H1 (cell line): ENCODE results near the gene PDE9A. TPM values are rescaled to one million over a fixed set of nuclear protein-coding genes. Genes with fewer than 3 reads are reported as not detected.

Experiments
- HDAC2 ChIP-seq, 2 experiments: fragments of 300-600 bp in 1 of 2; sonication (generic) in 1 of 2; IDR thresholded peaks; 2 replicates each; pipeline ENCODE4 v1.6.1; 2011 to 2012; ENCODE audit warnings: low read depth in 2 of 2, low read length in 2 of 2, mild to moderate bottlenecking in 2 of 2, moderate library complexity in 2 of 2, borderline replicate concordance in 1 of 2, inconsistent platforms in 1 of 2
- KDM5A ChIP-seq: fragments of 200-600 bp; IDR thresholded peaks from 2 replicates; pipeline ENCODE4 v1.7.1; 2012; ENCODE audit warnings: mild to moderate bottlenecking, low read length, inconsistent platforms, mixed read lengths
- MAFK ChIP-seq: IDR thresholded peaks from 2 replicates; pipeline ENCODE4 v1.6.1; 2012; ENCODE audit warnings: low read depth, mild to moderate bottlenecking, improper control_type of control experiment, low read length
- RAD21 ChIP-seq, 2 experiments: IDR thresholded peaks in 1 of 2; conservative IDR thresholded peaks in 1 of 2; 2 replicates each; pipeline ENCODE4 v1.6.1; 2011; ENCODE audit warnings: low read depth in 2 of 2, low read length in 2 of 2, improper control_type of control experiment in 1 of 2, inconsistent platforms in 1 of 2, mild to moderate bottlenecking in 1 of 2, moderate library complexity in 1 of 2
- TEAD4 ChIP-seq: IDR thresholded peaks from 2 replicates; pipeline ENCODE4 v1.6.1; 2012; ENCODE audit warnings: low read depth, low read length, inconsistent platforms, mixed read lengths
- polyA plus RNA-seq, 7 experiments: library from polyadenylated mRNA; depleted of rRNA in 3 of 7; stranded (reverse) in 5 of 7; unstranded in 2 of 7; fragments of >200 nt in 5 of 7; fragments of 200-250 nt in 2 of 7; gene quantifications; 1 replicate in 5 of 7; 2 replicates in 1 of 7; 4 replicates in 1 of 7; pipeline versions ENCODE4 v1.2.1 to v1.2.3, GENCODE V29; 2011 to 2013; ENCODE audit warnings: missing spikeins in 2 of 7, mixed read lengths in 2 of 7
- total RNA-seq: library from RNA; stranded (reverse); fragmentation: NEBNext Ultra II Directional; extraction: Animal tissue kit (Norgen Biotek cat#: 25700); gene quantifications from 2 replicates; pipeline ENCODE4 v1.2.1, GENCODE V29; 2021
- TF ChIP-seq, protein P1 (sequence below): IDR thresholded peaks from 2 replicates; pipeline ENCODE4 v1.6.1; 2012; ENCODE audit warnings: low read length, inconsistent platforms
- TF ChIP-seq, protein P2 (sequence below): IDR thresholded peaks from 2 replicates; pipeline ENCODE4 v1.6.1; 2012; ENCODE audit warnings: inconsistent platforms

PDE9A gene
- total and polyA plus RNA-seq, 2 of the 8 experiments (the other 6 are each of a cell fraction or from before 2014, with no cell fraction given) = 39.2 to 45.9 TPM

DNA sequence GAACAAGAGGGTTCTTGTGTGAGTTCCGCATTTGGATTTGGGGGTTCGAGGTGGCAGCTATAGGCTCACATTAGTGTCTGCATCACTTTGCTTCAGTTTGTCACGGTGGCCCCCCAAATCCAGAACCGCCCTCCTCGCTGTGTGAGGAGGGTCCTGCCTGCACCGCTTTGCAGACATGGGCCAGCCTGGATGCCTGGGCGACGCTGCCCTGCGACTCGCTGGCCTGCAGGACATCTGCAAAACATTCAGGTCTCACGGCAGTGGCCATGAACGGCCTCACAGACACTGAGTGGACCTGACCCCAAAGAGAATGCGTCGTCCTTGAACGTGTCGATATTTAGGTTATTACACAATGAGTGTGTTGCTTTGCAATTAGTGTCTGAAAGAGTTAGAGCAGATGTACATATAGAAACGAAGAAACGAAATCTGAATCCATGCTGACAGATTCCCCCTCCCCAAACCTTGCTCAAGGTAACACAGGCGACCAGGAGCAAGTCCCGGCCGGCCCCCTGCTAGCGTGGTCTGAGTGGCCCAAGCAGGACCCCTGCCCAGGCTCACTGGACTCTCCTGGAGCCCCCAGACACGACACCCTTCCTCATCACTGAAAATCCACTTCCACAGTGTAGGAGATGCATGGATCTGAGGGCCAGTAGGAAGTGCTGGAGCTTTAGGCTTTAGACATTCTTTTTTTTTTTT, 20.4 kb downstream of the PDE9A start (continued):
- no peak for TF ChIP-seq RAD21 (IDR thresholded peaks at IDR 0.05 in 1 of 2, conservative IDR thresholded peaks at IDR 0.05 in 1 of 2; ENCODE audit: low read depth in 2 of 2, low read length in 2 of 2)
- no peak for TF ChIP-seq KDM5A
- TF ChIP-seq HDAC2 (IDR thresholded peaks at IDR 0.05; ENCODE audit: borderline replicate concordance in 1 of 2, low read depth in 2 of 2, low read length in 2 of 2) = no peak
- TF ChIP-seq, protein P1, sequence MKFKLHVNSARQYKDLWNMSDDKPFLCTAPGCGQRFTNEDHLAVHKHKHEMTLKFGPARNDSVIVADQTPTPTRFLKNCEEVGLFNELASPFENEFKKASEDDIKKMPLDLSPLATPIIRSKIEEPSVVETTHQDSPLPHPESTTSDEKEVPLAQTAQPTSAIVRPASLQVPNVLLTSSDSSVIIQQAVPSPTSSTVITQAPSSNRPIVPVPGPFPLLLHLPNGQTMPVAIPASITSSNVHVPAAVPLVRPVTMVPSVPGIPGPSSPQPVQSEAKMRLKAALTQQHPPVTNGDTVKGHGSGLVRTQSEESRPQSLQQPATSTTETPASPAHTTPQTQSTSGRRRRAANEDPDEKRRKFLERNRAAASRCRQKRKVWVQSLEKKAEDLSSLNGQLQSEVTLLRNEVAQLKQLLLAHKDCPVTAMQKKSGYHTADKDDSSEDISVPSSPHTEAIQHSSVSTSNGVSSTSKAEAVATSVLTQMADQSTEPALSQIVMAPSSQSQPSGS = no peak
- no peak for TF ChIP-seq MAFK
- TF ChIP-seq, protein P2, sequence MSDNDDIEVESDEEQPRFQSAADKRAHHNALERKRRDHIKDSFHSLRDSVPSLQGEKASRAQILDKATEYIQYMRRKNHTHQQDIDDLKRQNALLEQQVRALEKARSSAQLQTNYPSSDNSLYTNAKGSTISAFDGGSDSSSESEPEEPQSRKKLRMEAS = no peak
- no peak for TF ChIP-seq TEAD4
